Psoas muscle (tissue), 8 donors: ENCODE measurements around the gene APCDD1. TPM values are rescaled to one million over a fixed set of nuclear protein-coding genes. Genes with fewer than 3 reads are reported as not detected.
A peak's percentile ranks its signal among the peaks of the same experiment; 100 is the strongest.

ENCODE experiments used
- ATAC-seq, 4 donors: fragments of 200-7000 bp; cut with Tn5 transposase; one replicate each; pipeline ENCODE4 v1.9.1; 2020; ENCODE audit warnings: moderate library complexity in 3 of 4, mild to moderate bottlenecking in 2 of 4
- DNase-seq, 2 donors: peaks; one replicate each; pipeline ENCODE4 v3.0.0-alpha.2; 2020
- H3K27ac ChIP-seq: fragments of 200-600 bp; one replicate; pipeline ENCODE4 v1.8.0; 2022
- H3K27me3 ChIP-seq, 3 donors: fragments of 200-600 bp in 1 of 3; one replicate each; pipeline versions ENCODE4 v1.6.1 to v1.8.0; 2013 to 2022; ENCODE audit warnings: low read length in 2 of 3, mild to moderate bottlenecking in 2 of 3, moderate library complexity in 1 of 3; ENCODE audit not compliant: insufficient read depth in 3 of 3
- H3K36me3 ChIP-seq, 2 donors: fragments of 200-600 bp in 1 of 2; one replicate each; pipeline versions ENCODE4 v1.6.1 to v1.8.0; 2013 to 2022; ENCODE audit warnings: low read depth in 1 of 2, mild to moderate bottlenecking in 1 of 2, moderate library complexity in 1 of 2; ENCODE audit not compliant: insufficient read depth in 1 of 2
- H3K4me1 ChIP-seq: fragments of 200-600 bp; one replicate; pipeline ENCODE4 v1.8.0; 2022
- H3K4me3 ChIP-seq: fragments of 200-600 bp; one replicate; pipeline ENCODE4 v1.8.0; 2022; ENCODE audit warnings: mild to moderate bottlenecking
- H3K9me3 ChIP-seq: fragments of 200-600 bp; one replicate; pipeline ENCODE4 v1.8.0; 2022
- WGBS, 3 donors: extraction: QIAGEN DNeasy Blood & Tissue Kit; methylation state at CpG; one replicate each; pipeline versions ENCODE4 v1.1.6 to v1.1.7; 2013; 5-methylcytosine and 5-hydroxymethylcytosine counted together
- intact Hi-C, 2 donors: fragments of 100-400 bp; cut with DNase I; formaldehyde crosslinking; loops; one replicate each; pipeline versions ENCODE4 v1.11.0 to v1.14.2; 2022
- polyA plus RNA-seq, 3 donors: library from polyadenylated mRNA; stranded (reverse); fragments of 200-250 nt; gene quantifications; one replicate each; pipeline ENCODE4 v1.2.3, GENCODE V29; 2013
- total RNA-seq, 4 donors: library from RNA; stranded (reverse); fragmentation: NEBNext Ultra II Directional in 2 of 4; extraction: Animal tissue kit (Norgen Biotek cat#: 25700) in 2 of 4; gene quantifications; one replicate each; pipeline versions ENCODE4 v1.2.1 to v1.2.4, GENCODE V29; 2021 to 2023
- TF ChIP-seq, protein P1 (sequence below): fragments of 200-600 bp; IDR thresholded peaks from one replicate; pipeline ENCODE4 v1.8.0; 2022; ENCODE audit warnings: antibody characterized with exemption
- donor health status: healthy with polysubstance abuse.
- donor health status: DM: no; HTN: no; CAD: no; lungs with moderate emphysema.
- donor health status: Bipolar disorder and iron deficiency.
- donor health status: healthy.
- donor health status: DM: yes; HTN: yes; CAD: no.
- donor health status: DM: no; HTN: no; CAD: no.
- donor health status: DM: no; HTN: no; CAD: no.
- donor health status: DM: yes; HTN: yes; CAD: no.

Gene APCDD1
- total and polyA plus RNA-seq, 7 donors: 1.4 to 47.0 (median 6.3) TPM

DNA sequence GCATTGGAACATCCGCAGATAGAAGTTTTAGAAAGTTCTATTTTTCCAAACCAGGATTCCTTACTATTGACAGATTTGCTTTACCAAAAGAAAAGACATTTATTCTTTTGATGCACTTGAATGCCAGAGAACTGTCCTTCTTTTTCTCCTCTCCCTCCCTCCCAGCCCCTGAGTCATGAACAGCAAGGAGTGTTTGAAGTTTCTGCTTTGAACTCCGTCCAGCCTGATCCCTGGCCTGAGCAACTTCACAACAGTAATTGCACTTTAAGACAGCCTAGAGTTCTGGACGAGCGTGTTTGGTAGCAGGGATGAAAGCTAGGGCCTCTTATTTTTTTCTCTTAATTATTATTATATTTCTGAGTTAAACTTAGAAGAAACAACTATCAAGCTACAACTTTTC lies 33.6 kb downstream of the APCDD1 start:
- peaks cover 0 to 2% (median 0%) of the 10 kb centered on the region in 3 donors for H3K27me3 ChIP-seq
- no peak for DNase-seq
- no peak overlapping the region for H3K4me3 ChIP-seq
- no peaks in the 10 kb centered on the region for H3K36me3 ChIP-seq
- TF ChIP-seq, protein P1, sequence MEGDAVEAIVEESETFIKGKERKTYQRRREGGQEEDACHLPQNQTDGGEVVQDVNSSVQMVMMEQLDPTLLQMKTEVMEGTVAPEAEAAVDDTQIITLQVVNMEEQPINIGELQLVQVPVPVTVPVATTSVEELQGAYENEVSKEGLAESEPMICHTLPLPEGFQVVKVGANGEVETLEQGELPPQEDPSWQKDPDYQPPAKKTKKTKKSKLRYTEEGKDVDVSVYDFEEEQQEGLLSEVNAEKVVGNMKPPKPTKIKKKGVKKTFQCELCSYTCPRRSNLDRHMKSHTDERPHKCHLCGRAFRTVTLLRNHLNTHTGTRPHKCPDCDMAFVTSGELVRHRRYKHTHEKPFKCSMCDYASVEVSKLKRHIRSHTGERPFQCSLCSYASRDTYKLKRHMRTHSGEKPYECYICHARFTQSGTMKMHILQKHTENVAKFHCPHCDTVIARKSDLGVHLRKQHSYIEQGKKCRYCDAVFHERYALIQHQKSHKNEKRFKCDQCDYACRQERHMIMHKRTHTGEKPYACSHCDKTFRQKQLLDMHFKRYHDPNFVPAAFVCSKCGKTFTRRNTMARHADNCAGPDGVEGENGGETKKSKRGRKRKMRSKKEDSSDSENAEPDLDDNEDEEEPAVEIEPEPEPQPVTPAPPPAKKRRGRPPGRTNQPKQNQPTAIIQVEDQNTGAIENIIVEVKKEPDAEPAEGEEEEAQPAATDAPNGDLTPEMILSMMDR: no peak
- H3K27ac ChIP-seq: no peak overlapping the region
- no peaks in the 10 kb centered on the region for H3K9me3 ChIP-seq
- intact Hi-C loops: no loop called here
- WGBS, 3 donors: 77 to 87% (median 81%) methylated on average over 4 of the region's 4 CpGs
- no peaks in the 10 kb centered on the region for H3K4me1 ChIP-seq
- ATAC-seq: no peak

DNA sequence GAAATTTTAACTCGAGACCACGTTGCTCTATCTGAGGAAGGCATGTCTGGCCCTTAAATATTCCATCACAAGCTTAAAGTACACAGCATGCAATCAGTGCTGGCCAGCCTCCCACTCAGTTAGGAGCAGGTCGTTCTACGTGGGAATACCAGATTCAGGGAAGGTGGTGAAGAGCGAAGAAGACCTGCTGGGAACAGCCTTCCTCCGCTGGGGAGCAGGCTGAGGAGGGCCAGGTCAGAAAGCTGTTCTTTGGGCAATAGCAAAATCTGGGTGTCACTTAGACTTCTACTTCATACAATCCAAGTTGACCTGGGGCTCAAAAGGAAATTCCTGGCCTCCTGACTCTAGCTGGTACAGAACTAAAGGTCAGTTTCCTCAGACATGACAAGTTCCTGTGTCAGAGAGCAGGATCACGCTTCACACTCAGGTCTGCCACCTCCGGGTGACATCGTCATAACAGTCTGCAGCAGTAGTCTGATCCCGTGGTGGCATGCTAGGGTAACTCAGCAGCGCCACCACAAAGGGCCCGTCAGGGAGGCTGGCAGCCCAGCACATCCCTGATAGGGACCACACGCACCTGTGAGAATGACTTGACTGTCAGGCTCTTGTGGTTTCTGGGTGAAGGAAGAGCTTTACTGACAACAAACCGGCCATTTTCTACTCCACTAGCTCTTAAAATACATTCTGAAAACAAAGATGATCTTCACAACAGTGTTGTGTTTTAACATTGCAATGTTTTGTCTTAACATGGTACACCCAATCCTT lies 36.1 kb downstream of the APCDD1 start:
- WGBS, 3 donors: 77 to 83% (median 79%) methylated on average over 14 of the region's 14 CpGs
- DNase-seq: no peak
- no peaks in the 10 kb centered on the region for H3K9me3 ChIP-seq

DNA sequence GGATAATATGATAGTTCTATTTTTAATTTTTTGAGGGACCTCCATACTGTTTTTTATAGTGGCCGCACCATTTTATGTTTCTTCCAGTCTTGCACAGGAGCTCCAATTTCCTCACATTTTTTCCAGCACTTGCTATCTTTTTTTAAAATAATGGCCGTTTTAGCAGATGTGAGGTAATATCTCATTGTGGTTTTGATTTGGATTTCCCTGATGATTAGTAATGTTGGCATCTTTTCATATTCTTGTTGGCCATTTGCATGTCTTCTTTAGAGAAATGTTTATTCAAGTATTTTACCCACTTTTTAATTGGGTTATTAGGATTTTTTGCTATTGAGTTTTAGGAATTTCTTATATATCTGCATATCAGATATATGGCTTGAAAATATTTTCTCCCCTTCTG lies 41.5 kb downstream of the APCDD1 start:
- TF ChIP-seq, protein P1: no peak
- WGBS, 3 donors: 52 to 64% (median 55%) methylated on average over 2 of the region's 2 CpGs
- Histone ChIP-seq H3K4me3 (no peak overlapping the region), H3K9me3 (no peaks in the 10 kb centered on the region), H3K27me3 (no peaks in the 10 kb centered on the region), H3K27ac (no peak overlapping the region), H3K4me1 (no peaks in the 10 kb centered on the region), H3K36me3 (no peaks in the 10 kb centered on the region)
- ATAC-seq (no peak), DNase-seq (no peak)
- intact Hi-C loops: no loop called here

More for the DNA sequence above, 36.1 kb downstream of the APCDD1 start:
- intact Hi-C loops: no loop called here
- Histone ChIP-seq H3K27ac (no peak overlapping the region), H3K36me3 (no peaks in the 10 kb centered on the region), H3K27me3 (peaks cover 0 to 2% (median 0%) of the 10 kb centered on the region in 3 donors), H3K4me1 (no peaks in the 10 kb centered on the region), H3K4me3 (no peak overlapping the region)
- ATAC-seq: peak in 1 of 4 donors; percentile 80
- TF ChIP-seq, protein P1: no peak

DNA sequence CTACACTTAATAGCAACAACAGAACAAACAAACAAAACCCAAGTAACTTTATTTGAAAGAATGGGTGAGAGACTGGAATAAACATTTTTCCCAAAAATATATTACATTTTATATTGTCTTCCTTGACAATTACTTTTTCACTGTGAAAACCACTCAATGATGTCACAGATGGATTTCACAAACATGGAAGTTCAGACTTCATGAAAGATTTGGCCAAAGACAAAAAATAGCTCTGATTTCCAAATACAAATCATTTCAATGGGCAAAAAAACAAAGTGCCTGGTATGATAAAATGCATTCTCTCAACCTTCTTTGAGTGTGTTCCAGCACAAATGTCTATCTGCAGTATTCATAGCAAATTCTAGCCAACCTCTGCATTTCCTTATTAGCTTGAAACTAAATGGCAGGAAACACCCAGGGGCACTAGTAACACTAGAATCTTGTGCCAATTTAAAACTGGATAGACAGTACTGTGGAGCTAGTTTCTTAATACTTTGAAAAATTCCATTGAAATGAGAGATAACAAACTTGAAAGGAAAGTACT lies 42.8 kb downstream of the APCDD1 start:
- TF ChIP-seq, protein P1: no peak
- Histone ChIP-seq H3K4me3 (no peak overlapping the region), H3K36me3 (no peaks in the 10 kb centered on the region), H3K9me3 (no peaks in the 10 kb centered on the region), H3K4me1 (no peaks in the 10 kb centered on the region), H3K27me3 (no peaks in the 10 kb centered on the region), H3K27ac (no peak overlapping the region)
- no peak for ATAC-seq
- DNase-seq: no peak
- intact Hi-C loops: no loop called here
